ENCODE data around the gene HES3.

HES3 gene

GRCh38 chr1:6265151-6265550, 21.2 kb downstream of the HES3 start:
- no peak for DNase-seq

DNA sequence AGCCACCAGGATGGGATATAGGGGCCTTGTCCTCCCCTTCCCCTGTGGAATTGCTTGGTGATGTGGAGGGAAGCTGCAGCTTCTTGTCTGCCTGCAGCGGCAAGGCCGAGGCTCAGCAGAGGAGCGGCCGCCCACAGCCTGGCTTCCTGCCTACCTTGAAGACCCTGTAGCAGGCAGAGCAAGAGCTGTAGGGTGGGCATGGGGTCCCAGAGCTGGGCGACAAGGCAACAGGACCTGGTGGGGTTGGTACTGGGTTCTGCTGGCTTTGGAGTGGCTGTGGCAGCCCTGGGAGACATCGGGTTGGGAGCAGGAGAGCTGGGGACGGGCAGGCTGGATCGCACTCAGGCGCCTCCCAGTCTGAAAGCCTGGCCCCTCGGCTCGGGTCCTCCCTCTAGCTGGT, 22.7 kb downstream of the HES3 start:
- no peak for DNase-seq

- no peak for DNase-seq
These were observed 23.8 kb downstream of the HES3 start for GRCh38 chr1:6267686-6268322.

- DNase-seq = no peak
These were observed 24.4 kb downstream of the HES3 start for GRCh38 chr1:6268415-6268814.

DNA sequence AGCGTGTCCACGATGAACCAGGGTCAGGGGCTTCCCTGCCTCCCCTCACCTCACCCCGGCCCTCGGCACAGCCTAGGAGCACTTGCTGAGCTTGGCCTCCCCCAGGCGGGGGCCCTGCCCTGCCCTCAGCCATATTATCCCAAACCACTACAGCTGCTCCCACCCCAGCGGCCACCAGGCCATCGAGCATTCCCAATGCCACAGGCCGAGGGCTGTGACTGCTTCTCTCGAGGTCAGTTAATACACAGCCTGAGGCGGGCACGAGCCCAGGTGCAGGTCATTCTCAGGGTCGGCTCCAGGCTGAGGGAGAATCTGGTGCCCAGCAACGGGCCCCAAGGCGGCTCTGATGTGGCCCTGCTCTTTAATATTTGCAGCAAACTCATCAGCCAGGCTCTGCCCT, 25.3 kb downstream of the HES3 start:
- no peak for DNase-seq

DNA sequence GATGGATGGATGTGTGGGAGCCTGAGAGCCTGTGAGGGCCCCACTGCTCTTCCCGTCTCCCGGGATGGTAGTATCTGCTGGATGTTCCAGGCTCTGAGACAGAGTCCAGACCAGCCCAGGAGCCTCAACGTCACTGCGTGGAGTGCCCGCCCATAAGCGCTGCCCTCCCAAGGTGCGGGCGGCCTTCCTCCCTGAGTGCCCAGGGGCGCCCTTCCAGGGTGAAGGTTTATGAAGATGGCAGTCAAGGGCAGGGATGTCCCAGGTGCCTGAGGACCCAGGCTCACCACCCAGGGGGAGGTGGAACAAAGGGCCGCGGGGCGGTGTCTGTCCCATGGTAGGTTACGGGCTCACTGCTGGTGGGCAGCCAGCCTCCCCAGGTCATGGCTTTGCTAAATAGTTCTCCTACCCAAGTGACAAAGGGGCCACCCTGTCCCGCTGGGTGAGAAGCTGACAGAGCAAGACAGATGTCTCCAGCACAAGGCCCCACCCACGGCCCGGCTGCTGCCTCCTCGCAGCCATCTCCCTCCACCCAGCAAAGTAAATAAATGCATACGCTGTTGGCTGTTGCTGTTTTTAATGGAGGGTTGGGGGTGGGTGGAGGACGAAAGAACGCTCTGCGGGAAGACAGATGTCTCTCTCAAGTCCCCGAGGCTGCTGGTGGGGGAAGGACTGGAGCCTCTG, 25.9 kb downstream of the HES3 start:
- DNase-seq = no peak

DNA sequence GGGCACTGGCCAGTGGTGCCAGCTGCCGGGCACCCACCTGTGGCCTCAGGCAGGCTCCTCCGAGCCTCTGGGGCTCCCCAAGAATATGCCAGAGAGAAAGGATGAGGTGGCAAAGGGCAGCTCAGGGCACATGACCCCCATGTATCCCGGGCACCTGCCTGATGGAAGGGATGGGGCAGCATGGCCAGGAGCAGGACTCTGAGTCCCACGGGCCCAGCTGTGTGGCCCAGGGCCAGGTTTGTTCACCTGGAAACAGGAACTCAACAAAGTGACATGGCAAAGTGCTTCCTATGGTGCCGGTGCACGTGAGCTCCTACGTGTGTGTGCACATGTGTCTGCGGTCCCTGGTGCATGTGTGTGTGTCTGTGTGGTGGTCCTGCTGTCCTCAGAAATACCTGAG, 26.4 kb downstream of the HES3 start:
- no peak for DNase-seq

- no peak for DNase-seq
These were observed 27.0 kb downstream of the HES3 start for GRCh38 chr1:6271006-6271405.

- DNase-seq = no peak
These were observed 27.6 kb downstream of the HES3 start for GRCh38 chr1:6271554-6271953.

GRCh38 chr1:6272452-6272851, 28.5 kb downstream of the HES3 start:
- no peak for DNase-seq

GRCh38 chr1:6272868-6273267, 28.9 kb downstream of the HES3 start:
- DNase-seq = no peak

- DNase-seq = no peak
These were observed 29.5 kb downstream of the HES3 start for GRCh38 chr1:6273380-6273891.

- no peak for DNase-seq
These were observed 30.1 kb downstream of the HES3 start for GRCh38 chr1:6274102-6274501.

- DNase-seq = no peak
These were observed 30.7 kb downstream of the HES3 start for GRCh38 chr1:6274622-6275139.

- no peak for DNase-seq
These were observed 32.1 kb downstream of the HES3 start for GRCh38 chr1:6275826-6276782.

DNA sequence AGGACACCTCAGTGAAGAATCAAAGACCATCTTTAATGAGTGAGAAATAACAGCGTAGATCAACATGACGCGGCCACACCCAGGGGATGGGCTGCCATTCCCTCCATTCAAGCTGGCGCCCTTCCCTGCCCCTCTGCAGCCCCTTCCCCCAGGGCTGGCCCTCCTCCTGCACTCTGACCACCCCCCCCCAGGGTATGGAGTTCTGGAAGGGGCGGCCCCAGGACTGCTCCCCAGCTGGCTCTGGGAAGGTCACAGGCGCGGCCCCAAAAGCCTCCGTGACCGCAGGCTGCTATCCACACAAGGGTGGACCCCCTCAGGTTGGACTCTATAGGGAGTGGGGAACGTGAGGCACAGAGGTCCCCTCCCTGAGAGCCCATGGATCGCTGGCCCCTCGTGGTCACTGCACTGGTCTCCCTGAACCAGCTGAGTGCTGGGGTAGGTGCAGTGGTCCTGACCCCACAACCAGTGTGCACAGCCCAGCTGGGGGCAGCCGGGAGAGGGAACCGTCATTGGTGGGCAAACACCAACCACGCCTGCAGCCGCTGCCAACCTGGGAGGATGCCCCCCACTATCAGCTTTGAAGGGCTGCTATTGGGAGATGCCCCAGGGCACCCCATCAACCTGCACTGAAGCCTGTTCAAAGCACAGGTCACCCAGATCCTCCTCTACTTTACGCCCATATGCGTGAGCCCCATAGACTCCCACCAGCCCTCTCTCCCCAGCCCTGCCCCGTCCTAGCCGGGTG, 33.0 kb downstream of the HES3 start:
- DNase-seq = no peak

DNA sequence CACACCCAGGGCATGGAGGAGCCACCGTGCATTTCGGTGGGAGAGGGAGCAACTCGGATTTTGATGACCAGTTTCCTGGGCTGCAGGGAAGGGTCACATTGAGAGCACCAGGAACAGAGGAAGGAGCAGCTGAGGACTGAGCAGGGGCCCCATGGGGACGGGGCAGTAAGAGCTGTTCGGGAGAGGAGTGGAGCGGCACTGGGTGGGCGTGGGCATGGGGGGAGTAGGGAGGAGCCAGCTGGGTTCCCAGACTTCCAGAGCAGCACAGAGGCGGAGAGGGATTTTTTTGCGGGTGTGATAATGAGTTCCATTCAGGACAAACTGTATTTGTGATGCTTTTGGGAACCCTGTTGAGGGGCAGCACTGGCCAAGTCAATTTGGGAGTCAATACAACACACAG, 34.3 kb downstream of the HES3 start:
- no peak for DNase-seq

DNA sequence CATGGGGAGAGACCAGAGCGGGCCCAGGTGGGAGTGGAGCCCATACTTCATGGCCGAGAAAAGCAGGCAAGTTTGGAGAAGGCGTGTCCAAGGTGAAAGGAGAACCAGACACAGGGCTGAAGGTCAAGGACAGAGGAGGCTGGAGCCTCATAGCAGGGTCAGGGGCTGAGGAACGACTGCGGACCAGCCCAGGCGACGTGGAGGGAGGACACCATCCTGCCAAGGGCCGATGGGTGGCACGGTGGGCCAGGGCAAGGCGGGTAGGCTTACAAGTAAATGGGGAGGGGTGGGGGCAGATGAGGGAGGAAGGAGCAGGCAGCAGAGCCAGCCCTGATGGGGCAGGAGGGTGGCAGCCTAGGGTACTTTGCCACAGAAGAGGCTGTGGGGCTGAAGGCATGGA, 35.1 kb downstream of the HES3 start:
- no peak for DNase-seq

GRCh38 chr1:6279613-6280383, 35.8 kb downstream of the HES3 start:
- DNase-seq = no peak

GRCh38 chr1:6280761-6281451, 36.9 kb downstream of the HES3 start:
- no peak for DNase-seq
